GM21526 (cell line): ENCODE measurements around the gene SSTR4.
"Not testable (repeated sequence)": the region's sequence is repeated elsewhere in the genome, so short reads cannot be mapped to it uniquely, and the experiment has no call there.

Experiments used
- ATAC-seq: cut with Tn5 transposase; IDR thresholded peaks from one replicate; pipeline ENCODE4 v1.9.1; 2021; ENCODE audit warnings: moderate library complexity; ENCODE audit not compliant: unreplicated experiment, low FRiP score

Gene SSTR4, protein sequence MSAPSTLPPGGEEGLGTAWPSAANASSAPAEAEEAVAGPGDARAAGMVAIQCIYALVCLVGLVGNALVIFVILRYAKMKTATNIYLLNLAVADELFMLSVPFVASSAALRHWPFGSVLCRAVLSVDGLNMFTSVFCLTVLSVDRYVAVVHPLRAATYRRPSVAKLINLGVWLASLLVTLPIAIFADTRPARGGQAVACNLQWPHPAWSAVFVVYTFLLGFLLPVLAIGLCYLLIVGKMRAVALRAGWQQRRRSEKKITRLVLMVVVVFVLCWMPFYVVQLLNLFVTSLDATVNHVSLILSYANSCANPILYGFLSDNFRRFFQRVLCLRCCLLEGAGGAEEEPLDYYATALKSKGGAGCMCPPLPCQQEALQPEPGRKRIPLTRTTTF

DNA sequence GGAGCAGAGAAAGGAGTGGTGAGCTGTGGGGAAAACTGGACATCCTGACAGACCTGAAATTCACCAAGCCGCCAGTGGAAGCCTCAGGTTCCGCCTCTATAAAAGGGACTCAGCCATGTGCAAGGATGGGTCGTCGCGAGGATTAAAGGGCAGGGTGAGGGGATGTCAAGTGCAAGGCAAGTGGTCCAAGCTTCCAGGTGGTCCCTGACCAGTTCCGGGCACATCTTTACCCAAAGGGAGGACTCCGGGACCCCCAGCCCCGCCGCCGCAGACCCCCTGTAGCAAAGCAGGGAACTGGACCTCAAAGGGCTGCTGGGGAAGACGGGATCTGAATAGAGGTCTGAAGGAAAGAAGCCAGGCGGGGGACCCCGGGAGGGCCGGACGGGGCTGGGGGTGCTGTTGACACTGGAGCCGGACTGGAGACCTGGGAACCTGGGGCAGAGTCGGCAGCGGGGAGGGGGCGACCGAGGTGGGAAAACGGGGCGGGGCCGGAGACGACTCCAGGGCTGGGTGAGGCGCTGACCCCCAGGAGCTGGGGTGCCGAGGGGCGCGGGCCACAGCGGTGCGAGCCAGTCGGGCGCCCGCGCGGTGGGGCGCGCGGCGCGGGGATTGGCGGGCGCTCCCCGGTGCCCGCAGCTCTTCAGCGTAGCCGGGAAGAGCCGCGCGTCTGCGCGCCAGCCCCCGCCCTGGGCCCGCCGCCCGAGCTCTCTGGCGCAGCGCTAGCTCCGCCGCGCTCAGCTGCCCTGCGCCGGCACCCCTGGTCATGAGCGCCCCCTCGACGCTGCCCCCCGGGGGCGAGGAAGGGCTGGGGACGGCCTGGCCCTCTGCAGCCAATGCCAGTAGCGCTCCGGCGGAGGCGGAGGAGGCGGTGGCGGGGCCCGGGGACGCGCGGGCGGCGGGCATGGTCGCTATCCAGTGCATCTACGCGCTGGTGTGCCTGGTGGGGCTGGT lies at the start of gene SSTR4:
SSTR4 (plus strand) TSS at position 592 of the 951 bp plus-strand sequence; CDS start at position 764, 172 bp downstream.
- ATAC-seq, result no peak

DNA sequence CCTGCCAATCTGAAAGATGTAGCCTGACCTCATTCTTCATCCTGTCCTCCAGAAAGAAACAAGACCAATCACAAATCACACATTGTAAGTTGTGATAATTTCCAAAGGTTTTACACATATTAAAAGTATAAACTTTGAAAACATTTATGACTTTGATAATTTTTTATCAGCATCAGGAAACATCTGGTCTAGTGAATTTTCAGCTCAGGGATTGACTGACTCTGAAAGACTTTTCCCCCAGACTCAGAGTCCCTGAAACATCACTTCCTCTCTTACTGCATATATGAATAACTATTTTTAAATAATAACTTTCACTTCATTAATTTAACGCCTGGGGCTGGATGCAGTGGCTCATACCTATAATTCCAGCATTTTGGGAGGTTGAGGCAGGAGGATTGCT lies 48.5 kb upstream of the SSTR4 start:
- ATAC-seq, result no peak

DNA sequence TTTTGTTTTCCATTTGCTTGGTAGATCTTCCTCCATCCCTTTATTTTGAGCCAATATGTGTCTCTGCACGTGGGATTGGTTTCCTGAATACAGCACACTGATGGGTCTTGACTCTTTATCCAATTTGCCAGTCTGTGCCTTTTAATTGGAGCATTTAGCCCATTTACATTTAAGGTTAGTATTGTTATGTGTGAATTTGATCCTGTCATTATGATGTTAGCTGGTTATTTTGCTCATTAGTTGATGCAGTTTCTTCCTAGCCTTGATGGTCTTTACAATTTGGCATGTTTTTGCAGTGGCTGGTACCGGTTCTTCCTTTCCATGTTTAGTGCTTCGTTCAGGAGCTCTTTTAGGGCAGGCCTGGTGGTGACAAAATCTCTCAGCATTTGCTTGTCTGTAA lies 43.7 kb upstream of the SSTR4 start:
- not testable (repeated sequence) for ATAC-seq

DNA sequence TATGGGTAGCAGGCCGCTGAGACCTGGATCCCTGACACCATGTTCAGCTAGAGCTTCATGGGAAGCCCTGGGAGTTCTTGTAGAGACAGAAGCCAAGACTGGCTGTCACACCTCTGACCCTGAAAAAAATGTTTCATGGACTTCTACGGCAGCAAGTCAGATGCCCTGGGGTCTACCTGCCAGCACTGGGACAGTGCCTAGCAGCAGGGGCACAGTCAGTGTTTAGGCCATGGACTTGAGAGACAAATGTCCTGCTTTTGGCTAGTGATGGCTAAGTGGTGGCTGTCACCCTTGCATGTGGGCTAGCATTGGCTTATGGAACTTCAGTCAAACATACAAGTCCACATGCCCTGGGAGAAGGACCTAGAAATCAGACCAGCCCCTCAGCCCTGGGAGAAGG lies 41.3 kb upstream of the SSTR4 start:
- ATAC-seq, result no peak

DNA sequence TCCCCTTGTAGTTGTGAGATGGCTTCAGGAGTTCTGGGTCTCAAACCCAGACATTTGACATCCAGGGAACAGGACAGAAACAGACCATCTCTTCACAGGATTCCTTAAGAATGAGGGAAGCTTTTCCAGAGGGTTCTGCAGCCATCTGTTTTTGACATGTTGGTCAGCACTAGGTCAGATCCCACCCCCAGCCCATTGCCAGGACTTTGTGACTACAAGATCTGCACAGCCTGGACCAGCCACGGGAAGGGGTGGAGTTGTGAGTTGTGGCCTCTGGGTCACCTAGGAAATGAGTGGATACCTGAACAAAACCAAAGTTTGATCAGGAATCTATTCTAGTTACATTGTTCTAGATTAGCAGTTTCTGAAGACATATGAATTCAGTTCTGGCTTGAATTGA lies 39.2 kb upstream of the SSTR4 start:
- ATAC-seq, result no peak

DNA sequence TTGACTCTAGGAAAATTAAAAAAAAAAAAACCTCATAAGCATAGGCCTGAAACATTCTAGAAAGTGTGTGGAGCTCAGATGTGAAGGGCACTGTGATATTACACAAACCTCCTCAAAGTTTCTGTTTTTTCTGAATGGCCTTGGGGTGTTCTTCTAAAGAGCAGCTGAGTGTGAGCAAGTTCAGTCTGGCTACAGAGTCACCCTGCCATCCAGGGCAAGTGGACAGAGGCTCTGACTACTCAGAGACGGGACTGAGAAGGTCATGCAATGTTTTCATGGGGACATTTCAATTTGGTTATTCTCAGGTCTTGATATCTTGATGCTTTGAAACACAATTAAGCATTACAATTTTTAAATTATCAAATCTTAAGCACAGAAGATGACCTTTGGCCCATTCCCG lies 36.6 kb upstream of the SSTR4 start:
- no peak for ATAC-seq

DNA sequence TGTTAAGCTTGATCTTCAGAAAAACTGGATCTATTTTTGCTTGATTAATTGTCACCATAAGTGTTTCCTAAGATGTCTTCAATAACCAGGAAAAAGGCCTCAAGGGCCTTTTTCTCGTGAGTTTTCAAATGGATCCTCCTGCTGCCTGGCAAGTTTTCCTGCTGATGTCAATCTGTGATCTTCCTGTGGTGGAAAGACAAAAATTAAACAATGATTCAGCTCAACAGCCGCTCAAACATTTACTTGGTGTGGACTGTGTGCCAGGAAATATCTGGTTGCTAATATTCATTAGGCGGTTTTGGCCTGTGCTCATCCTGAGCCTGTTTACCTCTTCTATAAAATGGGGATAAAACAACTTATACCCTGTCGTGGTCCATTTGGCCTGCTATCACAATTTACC lies 35.4 kb upstream of the SSTR4 start:
- ATAC-seq, result no peak

DNA sequence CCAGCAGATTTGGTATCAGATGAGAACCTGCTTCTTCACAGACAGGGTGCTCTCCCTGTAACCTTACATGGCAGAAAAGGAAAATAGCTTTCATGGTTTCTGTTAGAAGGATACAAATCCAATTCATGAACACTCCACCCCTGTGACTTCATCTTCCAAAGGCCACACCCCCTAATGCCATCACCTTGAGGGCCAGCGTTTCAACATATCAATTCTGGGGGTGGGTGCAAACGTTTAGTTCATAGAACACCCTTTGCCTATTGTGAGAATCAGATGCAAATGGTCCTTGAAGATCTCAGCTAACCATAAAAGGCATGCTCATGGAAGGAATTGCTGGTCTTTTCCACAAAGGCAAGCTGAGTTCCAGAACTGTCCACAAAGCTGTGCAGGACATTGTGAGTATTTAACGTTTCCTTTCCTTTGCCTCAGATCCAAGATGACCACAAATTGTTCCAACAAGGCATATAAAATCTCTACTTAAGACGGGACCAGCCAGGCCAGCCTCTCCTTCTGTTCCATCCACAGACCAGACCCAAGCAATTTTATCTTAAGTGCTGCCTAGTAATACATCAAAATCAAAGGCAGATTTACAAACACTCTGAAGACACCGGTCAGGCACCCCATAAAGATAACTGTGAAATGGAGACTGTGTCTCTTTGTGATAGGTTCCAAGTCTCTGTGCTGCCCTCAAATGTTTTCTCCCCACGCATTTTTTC lies 34.7 kb upstream of the SSTR4 start:
- no peak for ATAC-seq

DNA sequence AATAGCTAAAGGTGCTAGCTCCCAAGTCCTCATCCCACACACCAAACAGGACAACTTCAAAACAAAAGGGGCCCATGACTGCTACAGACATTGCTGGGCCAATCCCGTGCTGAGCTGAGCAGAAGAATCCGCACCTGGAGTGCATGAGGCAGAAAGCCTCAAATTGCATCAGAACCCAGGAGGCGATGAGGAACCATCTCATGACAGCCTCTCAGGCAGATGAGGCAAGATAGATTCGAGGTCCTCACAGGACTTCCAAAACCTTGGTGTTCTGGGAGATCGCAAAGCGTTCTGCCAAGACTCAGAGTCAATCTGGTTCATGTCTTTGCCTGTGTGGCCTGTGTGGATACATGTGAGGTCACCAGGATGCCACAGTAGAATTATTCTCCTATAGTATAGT lies 32.8 kb upstream of the SSTR4 start:
- no peak for ATAC-seq

DNA sequence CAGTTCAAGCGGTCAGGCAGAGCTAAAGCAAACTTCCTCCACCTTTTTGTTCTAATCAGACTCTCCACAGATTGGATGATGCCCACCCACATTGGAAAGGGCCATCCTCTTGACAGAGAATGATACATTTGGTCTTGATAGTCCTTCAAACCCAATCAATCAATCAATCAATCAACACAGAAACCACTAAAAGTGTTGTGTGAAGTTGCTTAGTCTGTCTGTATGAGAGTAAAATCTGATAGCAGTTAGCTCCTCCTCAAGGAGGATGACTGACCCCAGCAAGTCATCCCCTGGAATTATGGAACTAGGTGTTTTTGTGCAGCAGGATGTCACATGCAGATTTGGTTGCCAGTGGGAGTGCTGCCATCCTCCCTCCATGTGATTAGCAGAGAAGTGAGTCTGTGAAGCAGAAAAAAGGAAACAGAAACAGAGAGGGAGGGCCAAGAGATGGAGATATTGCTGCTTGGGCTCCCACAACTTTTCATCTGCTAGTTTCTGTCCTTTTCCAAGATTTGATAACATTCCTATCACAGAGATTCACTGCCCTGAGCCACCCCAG lies 32.0 kb upstream of the SSTR4 start:
- no peak for ATAC-seq

DNA sequence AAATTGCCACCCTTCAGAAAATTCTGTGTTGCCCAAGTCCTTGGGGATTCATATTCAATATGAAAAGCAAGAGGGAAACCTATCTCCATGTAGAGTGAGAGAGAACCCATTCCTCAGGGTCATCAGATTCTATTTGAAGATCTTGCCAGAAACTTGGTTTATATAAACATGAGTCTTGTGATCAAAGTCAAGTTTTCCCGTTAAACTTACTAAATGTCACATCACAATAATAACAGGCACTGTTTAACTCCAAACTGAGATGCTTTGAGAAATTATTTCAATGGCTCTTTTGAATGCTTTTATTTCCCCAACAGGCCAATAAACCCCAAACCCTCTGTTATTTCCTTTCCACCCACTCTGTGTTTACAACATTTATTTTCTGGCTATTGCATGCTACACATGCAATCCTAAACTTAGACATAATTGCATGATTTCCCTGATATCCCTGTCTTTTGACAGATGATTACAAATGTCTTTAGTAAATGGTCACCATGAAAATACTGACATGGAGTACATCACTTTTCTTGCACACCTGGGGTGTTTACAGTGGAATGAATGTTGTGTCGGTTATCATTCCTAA lies 31.1 kb upstream of the SSTR4 start:
- ATAC-seq, result no peak

DNA sequence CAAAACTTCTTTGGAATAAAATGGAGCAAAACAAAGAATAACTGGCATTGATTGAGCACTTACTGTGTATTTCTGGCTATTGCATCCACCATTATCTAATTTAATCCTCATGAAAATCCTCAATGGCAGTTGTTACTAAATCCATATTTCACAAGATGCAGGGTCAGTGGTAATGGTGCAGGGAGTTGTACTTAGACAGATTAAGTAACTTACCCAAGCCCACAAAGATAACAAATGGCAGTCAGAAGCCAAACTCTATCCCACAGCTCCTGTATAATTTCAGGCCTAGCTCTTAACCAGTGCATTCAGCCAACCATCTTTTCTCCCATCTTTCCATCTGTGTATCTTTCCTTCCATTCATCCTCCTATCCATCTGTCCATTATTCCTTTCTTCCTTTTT lies 29.3 kb upstream of the SSTR4 start:
- ATAC-seq, result no peak

DNA sequence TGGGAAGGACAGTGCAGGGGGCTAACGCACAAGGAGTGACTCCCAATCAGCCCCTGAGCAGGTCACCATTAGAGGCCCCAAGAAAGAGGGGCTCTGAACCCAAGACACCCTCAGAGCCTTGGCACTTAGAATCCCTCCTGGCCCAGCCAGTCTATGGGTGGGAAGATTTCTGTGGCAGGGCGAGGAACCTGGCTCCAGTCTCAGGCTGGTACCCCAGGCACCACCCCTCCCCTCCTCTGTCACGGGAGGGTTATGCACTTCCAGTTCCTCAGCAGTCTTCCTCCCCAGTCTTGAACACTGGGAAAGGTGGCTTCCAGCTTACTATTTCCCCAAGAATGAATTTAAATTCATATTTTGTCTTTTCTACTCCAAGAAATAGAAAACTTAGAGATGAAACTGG lies 27.6 kb upstream of the SSTR4 start:
- no peak for ATAC-seq

DNA sequence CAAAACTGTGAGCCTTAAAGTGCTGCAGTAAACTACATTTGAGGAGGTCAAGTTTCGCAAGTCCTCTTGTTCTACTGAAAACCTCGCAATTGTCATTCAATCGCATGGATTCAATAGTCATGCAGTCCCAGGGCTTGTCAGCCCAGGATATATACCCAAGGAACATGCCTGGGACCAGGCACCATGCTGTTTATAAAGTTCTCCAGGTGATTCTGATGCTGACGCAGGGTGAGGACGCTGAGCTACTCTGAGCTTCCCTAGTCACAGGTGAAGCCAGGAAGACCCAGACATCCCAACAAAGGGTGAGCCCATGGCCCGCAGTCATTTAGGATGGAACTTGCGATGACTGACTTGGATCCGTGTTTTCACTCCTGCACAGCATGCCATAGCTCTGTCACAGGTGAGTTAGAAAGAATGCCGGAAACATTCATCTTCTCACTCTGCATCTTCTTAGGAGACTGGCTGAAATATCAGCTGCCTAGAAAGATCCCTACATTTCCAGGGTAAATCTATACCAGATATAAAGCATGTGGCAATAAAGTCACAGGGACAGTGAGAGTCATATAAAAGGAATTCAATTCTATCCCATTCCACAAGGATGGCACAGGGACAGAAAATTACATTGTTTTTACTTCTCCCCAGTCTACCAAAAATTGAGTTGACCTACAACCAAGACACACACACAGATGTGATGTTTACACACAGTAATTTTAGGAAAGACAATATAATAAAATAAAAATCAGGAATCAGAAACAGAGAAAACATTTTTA lies 27.0 kb upstream of the SSTR4 start:
- no peak for ATAC-seq

DNA sequence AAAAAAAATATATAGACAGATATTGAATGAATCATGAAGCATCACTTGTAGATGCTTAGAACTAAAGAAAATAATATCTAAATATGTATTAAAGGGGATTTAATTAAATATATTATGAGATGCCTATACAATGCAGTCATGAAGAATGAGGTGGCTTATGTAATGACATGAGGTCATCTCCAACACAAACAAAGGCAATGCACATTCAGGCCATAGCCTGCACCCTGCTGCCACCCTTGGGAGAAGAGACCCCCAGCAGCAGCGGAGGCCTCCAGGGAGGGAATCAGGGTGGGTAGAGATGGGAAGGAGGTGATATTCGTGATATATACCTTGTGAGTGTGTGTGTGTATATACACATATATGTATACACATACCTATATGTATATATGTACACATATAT lies 26.4 kb upstream of the SSTR4 start:
- ATAC-seq, result no peak

DNA sequence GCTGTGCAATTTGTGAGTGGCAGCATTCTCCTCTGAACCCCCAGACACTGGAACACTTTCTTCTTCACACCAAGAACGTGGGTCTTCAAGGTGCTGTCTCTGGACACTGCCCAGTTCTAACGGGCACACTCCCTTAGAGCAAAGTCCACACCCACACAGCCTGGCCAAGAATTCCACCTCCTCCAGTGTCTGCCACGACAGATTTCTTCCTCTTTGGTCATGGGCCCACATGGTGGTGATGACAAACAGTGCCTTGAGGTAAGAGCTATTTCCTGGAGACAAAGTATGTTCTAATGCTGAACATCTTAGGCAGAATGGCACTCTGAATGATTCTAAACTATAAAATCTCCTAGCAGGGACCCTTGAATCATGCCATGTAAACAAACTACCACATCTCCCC lies 25.5 kb upstream of the SSTR4 start:
- no peak for ATAC-seq

DNA sequence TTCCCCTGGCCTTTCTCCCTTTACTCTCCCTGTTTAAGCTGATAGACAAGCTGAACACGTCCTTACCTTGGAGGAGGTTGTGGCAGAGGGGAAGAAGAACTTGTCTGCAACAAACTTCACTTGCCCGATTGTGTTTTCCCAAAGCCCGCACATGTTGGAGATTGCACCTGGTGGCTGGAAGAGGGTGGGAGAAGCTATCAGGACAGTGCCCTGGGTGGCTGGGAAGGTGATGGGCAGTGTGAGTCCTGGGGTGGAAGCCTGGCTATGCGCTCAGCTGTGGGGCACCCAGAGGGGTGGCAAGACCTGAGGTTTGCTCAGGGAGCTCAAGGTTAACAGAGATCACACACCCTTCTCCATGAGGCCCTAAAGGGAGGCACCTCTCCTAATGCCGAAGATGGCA lies 25.0 kb upstream of the SSTR4 start:
- ATAC-seq, result no peak

DNA sequence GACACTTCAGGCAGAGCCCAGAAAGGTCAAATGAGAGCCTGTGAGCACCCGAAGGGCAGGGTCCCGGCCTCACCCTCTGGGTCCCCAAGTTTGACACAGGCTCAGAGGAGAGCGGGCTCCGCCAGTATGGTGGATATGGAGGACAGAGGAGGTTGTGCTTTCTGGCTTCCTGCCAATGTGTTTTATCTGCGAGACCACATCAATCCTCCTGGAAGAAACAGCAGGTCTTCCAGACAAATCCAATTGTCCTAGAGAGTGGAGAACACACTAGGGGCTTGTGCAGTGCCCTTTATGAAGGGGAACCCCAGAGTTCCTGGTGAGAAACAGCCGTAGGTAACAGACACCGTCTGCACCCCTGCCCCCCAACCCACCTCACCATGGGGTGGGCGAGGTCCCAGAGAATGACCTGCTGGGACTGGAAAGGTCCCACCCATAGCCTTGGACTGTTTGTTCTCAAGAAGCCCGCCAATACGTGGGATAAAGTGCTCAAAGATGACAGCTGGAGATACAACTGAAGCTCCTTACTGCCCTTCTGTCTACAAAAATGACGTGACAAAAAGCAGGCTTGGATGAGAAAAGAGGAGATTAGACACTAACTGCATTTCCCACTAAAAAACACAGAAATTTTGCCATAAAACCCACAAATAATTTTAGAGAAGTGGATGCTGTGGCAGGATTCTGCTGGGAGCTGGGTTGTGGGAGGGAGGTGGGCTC lies 23.9 kb upstream of the SSTR4 start:
- no peak for ATAC-seq

DNA sequence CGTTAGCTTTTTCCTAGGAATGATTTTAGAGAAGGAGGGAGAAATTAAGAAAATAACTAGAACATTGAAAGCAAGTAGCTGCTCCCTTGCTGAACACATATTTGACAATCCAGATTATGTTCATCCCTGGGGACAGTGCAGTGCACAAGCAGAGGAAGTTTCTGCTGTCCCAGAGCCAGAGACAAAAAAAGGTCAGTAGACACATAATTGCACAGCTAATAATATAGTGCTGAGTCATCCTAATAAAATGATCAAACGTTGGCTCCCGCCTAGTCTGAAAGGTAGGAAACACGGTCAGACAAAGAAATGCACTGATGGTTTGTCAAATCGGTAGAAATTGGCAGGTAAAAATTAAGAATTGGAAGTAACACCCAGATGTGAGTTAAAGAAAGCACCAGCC lies 21.7 kb upstream of the SSTR4 start:
- no peak for ATAC-seq
